WERI-Rb-1 (cell line): ENCODE results near the gene LRP1B.

ENCODE experiments used
- DNase-seq: peaks from one replicate; pipeline ENCODE4 v3.0.0-alpha.2; 2020
- H3K27ac ChIP-seq: fragments of 250-450 bp; sonication (Bioruptor Pico); 2 replicates; pipeline ENCODE4 v1.5.1; 2020; ENCODE audit warnings: mild to moderate bottlenecking, moderate library complexity
- H3K27me3 ChIP-seq: fragments of 250-450 bp; sonication (Bioruptor Pico); 2 replicates; pipeline ENCODE4 v1.5.1; 2021; ENCODE audit warnings: mild to moderate bottlenecking, low read depth, moderate library complexity; ENCODE audit not compliant: insufficient read depth, severe bottlenecking
- H3K36me3 ChIP-seq: fragments of 250-450 bp; sonication (Bioruptor Pico); 2 replicates; pipeline ENCODE4 v1.5.1; 2020; ENCODE audit warnings: mild to moderate bottlenecking, moderate library complexity
- H3K4me3 ChIP-seq: 2 replicates; pipeline ENCODE4 v1.5.1; 2011; ENCODE audit warnings: low read depth, mild to moderate bottlenecking, control low read depth, low read length
- H3K9me3 ChIP-seq: fragments of 250-450 bp; sonication (Bioruptor Pico); 2 replicates; pipeline ENCODE4 v1.5.1; 2021; ENCODE audit warnings: mild to moderate bottlenecking, moderate library complexity; ENCODE audit not compliant: severe bottlenecking
- CTCF ChIP-seq: IDR thresholded peaks from 2 replicates; pipeline ENCODE4 v1.5.1; 2011; ENCODE audit warnings: low read depth, mild to moderate bottlenecking, control low read depth, inconsistent platforms, low read length

Gene LRP1B

GRCh38 chr2:141001750-141002149 is 1129.1 kb downstream of the LRP1B start:
- no peak overlapping the region for H3K4me3 ChIP-seq
- no peaks in the 10 kb centered on the region for H3K36me3 ChIP-seq
- no peak overlapping the region for H3K27ac ChIP-seq
- H3K9me3 ChIP-seq = no peaks in the 10 kb centered on the region
- no peak for TF ChIP-seq CTCF
- DNase-seq = no peak
- H3K27me3 ChIP-seq = no peaks in the 10 kb centered on the region

DNA sequence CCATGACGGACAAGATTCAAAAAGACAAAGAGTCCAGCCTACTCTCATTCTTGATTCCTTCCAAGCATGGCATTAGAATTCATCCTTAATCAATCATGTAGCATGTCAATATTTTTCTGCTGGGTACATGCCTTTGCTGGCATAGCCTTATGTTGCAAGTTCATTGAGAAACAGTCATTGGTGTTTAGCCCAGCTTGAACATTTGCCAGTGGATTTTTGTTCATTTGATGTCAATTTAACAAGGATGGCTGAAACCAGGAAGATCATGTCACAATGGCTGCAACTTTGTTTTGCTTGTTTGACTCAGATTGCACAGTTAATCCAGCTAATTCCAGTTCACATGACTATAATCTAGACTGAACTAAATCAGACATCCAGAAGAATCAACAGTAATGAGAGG is 1132.2 kb downstream of the LRP1B start:
- no peaks in the 10 kb centered on the region for H3K9me3 ChIP-seq
- no peak for DNase-seq
- no peaks in the 10 kb centered on the region for H3K27me3 ChIP-seq

DNA sequence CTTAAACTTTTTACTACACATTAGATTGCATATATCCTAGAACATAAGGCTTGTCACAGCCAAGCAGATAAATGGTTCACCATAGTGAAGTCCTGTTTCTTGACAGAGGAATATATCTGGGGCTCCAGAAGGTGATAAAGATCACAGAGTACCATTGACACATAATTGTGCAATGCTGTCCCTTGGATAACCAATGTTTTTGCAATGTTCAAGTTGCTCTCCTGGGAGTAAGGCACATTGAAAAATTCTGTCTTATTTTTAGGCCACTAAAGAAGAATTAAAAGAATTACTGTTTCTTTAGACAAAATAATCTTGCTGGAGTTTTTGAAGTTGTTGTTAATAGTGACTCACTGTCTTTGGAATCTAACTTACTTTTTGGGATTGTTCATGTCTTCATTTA is 1132.8 kb downstream of the LRP1B start:
- no peaks in the 10 kb centered on the region for H3K9me3 ChIP-seq
- no peaks in the 10 kb centered on the region for H3K27me3 ChIP-seq
- no peak for DNase-seq
- H3K4me3 ChIP-seq = no peak overlapping the region
- no peaks in the 10 kb centered on the region for H3K36me3 ChIP-seq
- H3K27ac ChIP-seq = no peak overlapping the region
- no peak for TF ChIP-seq CTCF

More for the DNA sequence above, 1132.2 kb downstream of the LRP1B start:
- TF ChIP-seq CTCF = no peak
- Histone ChIP-seq H3K4me3 (no peak overlapping the region), H3K36me3 (no peaks in the 10 kb centered on the region), H3K27ac (no peak overlapping the region)

GRCh38 chr2:140994856-140995255 is 1136.0 kb downstream of the LRP1B start:
- Histone ChIP-seq H3K27me3 (no peaks in the 10 kb centered on the region), H3K9me3 (no peaks in the 10 kb centered on the region), H3K27ac (no peak overlapping the region), H3K4me3 (no peak overlapping the region), H3K36me3 (no peaks in the 10 kb centered on the region)
- no peak for TF ChIP-seq CTCF
- no peak for DNase-seq

- H3K27me3 ChIP-seq = no peaks in the 10 kb centered on the region
- no peaks in the 10 kb centered on the region for H3K9me3 ChIP-seq
- H3K36me3 ChIP-seq = no peaks in the 10 kb centered on the region
- H3K4me3 ChIP-seq = no peak overlapping the region
- no peak for DNase-seq
- TF ChIP-seq CTCF = no peak
- no peak overlapping the region for H3K27ac ChIP-seq
Measured at GRCh38 chr2:140990416-140990815, 1140.4 kb downstream of the LRP1B start.

DNA sequence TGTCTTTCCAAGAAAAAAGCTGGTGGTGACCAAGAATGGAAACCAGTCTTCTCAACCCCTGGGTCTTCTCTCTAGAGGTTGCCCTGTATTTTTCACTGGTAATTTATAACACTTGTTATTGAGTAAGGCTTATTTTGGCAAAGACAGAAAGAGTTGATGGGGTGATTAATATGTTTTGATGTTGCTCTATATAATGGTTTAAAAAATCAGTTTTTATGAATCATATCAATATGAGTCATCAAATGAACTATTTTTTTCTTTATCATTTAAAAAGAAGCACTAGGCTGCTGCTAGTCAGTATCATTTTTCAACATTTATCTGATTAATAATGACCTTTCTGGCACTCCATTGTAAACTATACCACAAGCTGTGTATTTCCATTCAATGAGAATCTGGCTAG is 1142.2 kb downstream of the LRP1B start:
- H3K9me3 ChIP-seq = no peaks in the 10 kb centered on the region
- no peak overlapping the region for H3K27ac ChIP-seq
- DNase-seq = no peak
- no peaks in the 10 kb centered on the region for H3K27me3 ChIP-seq
- no peak overlapping the region for H3K4me3 ChIP-seq
- TF ChIP-seq CTCF = no peak
- H3K36me3 ChIP-seq = no peaks in the 10 kb centered on the region
